GM19372 (cell line): Measurements from ENCODE around the gene MAGI1.

ENCODE experiments used
- ATAC-seq: cut with Tn5 transposase; IDR thresholded peaks from one replicate; pipeline ENCODE4 v1.9.1; 2021; ENCODE audit warnings: mild to moderate bottlenecking, low read depth, moderate library complexity; ENCODE audit not compliant: unreplicated experiment

The MAGI1 gene

GRCh38 chr3:65777050-65777449, 261.7 kb downstream of the MAGI1 start:
- ATAC-seq: no peak

- no peak for ATAC-seq
Measured at GRCh38 chr3:65776494-65776893, 262.2 kb downstream of the MAGI1 start.

GRCh38 chr3:65776081-65776480, 262.6 kb downstream of the MAGI1 start:
- no peak for ATAC-seq

- ATAC-seq: no peak
Measured at GRCh38 chr3:65772758-65773157, 266.0 kb downstream of the MAGI1 start.

GRCh38 chr3:65767551-65767950, 271.2 kb downstream of the MAGI1 start:
- ATAC-seq: no peak

GRCh38 chr3:65762235-65762580, 276.5 kb downstream of the MAGI1 start:
- no peak for ATAC-seq

- no peak for ATAC-seq
Measured at GRCh38 chr3:65761446-65762234, 277.1 kb downstream of the MAGI1 start.

GRCh38 chr3:65758876-65759598, 279.7 kb downstream of the MAGI1 start:
- ATAC-seq: no peak

- ATAC-seq: no peak
Measured at GRCh38 chr3:65758438-65758837, 280.3 kb downstream of the MAGI1 start.

GRCh38 chr3:65752636-65753035, 286.1 kb downstream of the MAGI1 start:
- no peak for ATAC-seq

GRCh38 chr3:65751123-65751700, 287.5 kb downstream of the MAGI1 start:
- ATAC-seq: no peak

GRCh38 chr3:65749066-65749465, 289.7 kb downstream of the MAGI1 start:
- ATAC-seq: no peak

- no peak for ATAC-seq
Measured at GRCh38 chr3:65748326-65748725, 290.4 kb downstream of the MAGI1 start.

DNA sequence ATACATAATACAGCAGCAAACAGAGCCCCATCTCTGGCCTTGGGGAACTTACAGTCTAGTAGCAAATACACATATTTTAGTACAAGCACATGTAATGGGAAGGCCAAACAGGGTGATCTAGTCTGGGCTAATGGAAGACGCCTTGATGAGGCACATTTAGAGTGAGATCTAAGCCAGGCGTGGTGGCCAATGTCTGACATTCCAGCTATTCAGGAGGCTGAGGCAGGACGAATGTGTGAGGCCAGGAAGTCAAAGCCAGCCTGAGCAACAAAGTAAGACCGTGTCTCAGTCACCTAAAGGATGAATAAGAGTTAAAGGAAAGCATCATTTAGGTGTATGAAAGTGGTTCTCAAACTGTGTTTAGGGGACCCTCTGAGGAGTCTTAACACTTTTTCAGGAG, 291.9 kb downstream of the MAGI1 start:
- ATAC-seq: no peak

DNA sequence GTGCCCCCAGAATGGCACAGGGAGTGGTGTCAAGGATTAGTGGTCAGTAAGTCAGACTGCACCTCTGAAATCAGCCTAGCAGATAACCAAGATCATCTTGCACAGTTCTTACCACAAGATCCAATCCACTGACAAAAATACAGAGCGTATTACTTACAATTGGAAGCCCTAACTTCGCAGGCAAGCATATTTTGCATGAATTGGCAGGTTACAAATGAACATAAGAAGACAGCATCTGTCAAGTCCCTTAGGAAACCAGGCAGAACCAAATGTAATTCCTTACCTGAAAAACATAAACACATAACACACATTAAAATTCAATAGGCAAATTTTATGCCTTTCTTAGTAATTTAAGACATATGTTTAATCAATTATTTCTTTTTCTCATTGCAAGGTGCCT, 293.4 kb downstream of the MAGI1 start:
- ATAC-seq: no peak

DNA sequence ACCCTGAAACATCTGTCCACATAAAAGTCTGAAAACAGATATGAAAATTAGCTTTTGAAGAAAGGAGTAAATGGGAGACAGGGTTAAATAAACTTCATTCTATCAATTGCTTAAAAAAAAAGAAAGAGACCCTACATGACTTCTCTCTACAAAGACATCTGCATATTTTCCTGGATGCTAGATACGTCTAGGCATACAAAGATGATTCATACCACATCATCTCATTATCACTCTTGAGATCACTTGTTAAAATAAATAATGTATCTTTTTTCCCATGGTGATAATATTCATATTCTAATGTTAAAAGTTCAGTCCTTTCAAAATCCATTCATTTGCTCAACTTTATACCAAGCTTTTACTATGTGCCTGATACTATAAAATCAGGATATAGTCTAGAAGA, 295.8 kb downstream of the MAGI1 start:
- ATAC-seq: no peak

GRCh38 chr3:65741540-65741939, 297.2 kb downstream of the MAGI1 start:
- ATAC-seq: no peak

GRCh38 chr3:65739901-65740541, 298.7 kb downstream of the MAGI1 start:
- no peak for ATAC-seq

DNA sequence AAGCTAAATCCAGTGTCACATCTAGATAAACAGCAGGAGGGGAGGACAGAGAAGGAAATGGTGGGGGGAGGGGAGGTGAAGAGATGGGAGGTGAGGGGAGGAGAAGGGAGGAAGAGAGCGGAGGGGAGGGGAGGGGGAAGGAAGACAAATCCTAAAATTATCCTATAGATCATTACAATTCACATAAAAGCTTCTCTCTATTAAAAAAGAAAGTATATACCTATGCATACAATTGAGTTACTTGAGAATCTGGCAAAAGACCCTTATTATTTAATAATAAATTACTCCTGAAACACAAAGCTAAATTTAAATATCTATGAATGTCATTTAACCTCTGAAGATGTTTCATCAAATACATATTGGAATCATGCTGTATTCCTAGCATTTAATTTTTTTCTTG, 303.9 kb downstream of the MAGI1 start:
- no peak for ATAC-seq

DNA sequence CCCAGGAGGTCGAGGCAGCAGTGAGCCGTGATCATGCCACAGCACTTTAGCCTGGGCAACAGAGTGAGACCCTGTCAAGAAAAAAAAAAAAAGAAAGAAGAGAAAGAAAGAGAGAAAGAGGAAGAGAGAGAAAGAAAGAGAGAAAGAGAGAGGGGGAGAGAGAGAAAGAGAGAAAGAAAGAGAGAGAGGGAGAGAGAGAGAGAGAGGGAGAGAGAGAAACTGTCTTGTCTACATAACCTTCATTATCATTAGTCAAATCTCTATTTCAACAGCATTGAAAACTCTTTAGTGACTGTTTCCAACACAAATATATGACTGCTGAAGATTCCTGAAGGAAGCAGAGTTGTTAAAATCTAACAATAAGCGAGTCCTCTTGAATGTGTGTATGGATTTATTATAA, 304.3 kb downstream of the MAGI1 start:
- no peak for ATAC-seq

GRCh38 chr3:65733459-65733858, 305.3 kb downstream of the MAGI1 start:
- no peak for ATAC-seq
